Tibial artery (tissue), 4 donors: ENCODE data around the gene ZNF462.

Experiments
- DNase-seq, 2 donors: peaks; one replicate each; pipeline ENCODE4 v3.0.0-alpha.2; 2019
- H3K27ac ChIP-seq, 2 donors: fragments of 200-600 bp; sonication (generic) in 1 of 2; 1 replicate in 1 of 2; 2 replicates in 1 of 2; pipeline ENCODE4 v1.5.1; 2018 to 2019; ENCODE audit warnings: mild to moderate bottlenecking in 1 of 2
- H3K27me3 ChIP-seq, 2 donors: fragments of 200-600 bp; sonication (generic) in 1 of 2; one replicate each; pipeline versions ENCODE4 v1.5.1 to v1.6.0; 2016 to 2019
- H3K36me3 ChIP-seq, 3 donors: fragments of 200-600 bp; sonication (generic) in 2 of 3; one replicate each; pipeline ENCODE4 v1.5.1; 2016 to 2019; ENCODE audit warnings: mild to moderate bottlenecking in 2 of 3
- H3K4me1 ChIP-seq, 4 donors: fragments of 200-600 bp; sonication (generic) in 2 of 4; 1 replicate in 3 of 4; 2 replicates in 1 of 4; pipeline ENCODE4 v1.5.1; 2016 to 2019
- H3K4me3 ChIP-seq, 2 donors: fragments of 200-600 bp; sonication (generic) in 1 of 2; 1 replicate in 1 of 2; 2 replicates in 1 of 2; pipeline ENCODE4 v1.5.1; 2018 to 2019; ENCODE audit warnings: mild to moderate bottlenecking in 2 of 2
- H3K9me3 ChIP-seq, 3 donors: fragments of 200-600 bp; sonication (generic) in 1 of 3; one replicate each; pipeline ENCODE4 v1.5.1; 2016 to 2019
- intact Hi-C: fragments of 100-400 bp; cut with DNase I; formaldehyde crosslinking; loops from one replicate; pipeline ENCODE4 v1.15.0; 2023; ENCODE audit warnings: low total_unique reads
- TF ChIP-seq, protein P1 (sequence below), 2 experiments: fragments of 200-600 bp in 1 of 2; fragments of 450-650 bp in 1 of 2; IDR thresholded peaks; one replicate each; pipeline ENCODE4 v1.5.1; 2017 to 2019; ENCODE audit warnings: antibody characterized with exemption in 2 of 2, mild to moderate bottlenecking in 1 of 2, moderate library complexity in 1 of 2

Gene ZNF462

DNA sequence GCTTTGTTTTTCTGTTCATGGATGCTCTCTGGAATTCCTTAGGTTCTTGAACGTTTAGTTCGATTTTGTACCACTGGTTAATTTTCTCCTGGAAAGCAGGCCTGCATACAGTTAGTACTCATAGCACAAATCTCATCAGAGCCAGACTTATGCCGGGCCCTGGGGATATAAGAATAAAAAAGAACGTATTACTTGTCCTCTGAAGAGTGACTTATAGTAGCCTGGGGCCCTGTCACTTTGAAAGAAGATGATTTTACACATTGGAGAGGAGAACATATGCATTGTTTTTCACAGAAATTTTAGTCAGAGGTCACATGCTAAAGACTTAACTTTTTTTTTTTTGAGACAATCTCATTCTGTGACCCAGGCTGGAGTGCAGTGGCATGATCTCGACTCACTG is 50.3 kb downstream of the ZNF462 start:
- TF ChIP-seq, protein P1, sequence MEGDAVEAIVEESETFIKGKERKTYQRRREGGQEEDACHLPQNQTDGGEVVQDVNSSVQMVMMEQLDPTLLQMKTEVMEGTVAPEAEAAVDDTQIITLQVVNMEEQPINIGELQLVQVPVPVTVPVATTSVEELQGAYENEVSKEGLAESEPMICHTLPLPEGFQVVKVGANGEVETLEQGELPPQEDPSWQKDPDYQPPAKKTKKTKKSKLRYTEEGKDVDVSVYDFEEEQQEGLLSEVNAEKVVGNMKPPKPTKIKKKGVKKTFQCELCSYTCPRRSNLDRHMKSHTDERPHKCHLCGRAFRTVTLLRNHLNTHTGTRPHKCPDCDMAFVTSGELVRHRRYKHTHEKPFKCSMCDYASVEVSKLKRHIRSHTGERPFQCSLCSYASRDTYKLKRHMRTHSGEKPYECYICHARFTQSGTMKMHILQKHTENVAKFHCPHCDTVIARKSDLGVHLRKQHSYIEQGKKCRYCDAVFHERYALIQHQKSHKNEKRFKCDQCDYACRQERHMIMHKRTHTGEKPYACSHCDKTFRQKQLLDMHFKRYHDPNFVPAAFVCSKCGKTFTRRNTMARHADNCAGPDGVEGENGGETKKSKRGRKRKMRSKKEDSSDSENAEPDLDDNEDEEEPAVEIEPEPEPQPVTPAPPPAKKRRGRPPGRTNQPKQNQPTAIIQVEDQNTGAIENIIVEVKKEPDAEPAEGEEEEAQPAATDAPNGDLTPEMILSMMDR (IDR thresholded peaks at IDR 0.05): no peak
- no peak for DNase-seq

GRCh38 chr9:106915851-106916250 is 52.9 kb downstream of the ZNF462 start:
- H3K9me3 ChIP-seq: no peaks in the 10 kb centered on the region
- no peaks in the 10 kb centered on the region for H3K27me3 ChIP-seq
- no peak overlapping the region for H3K4me3 ChIP-seq
- intact Hi-C loops: no loop called here
- peaks cover 0 to 18% (median 5%) of the 10 kb centered on the region in 4 donors for H3K4me1 ChIP-seq
- no peak for DNase-seq
- TF ChIP-seq, protein P1 (IDR thresholded peaks at IDR 0.05): no peak
- H3K36me3 ChIP-seq: no peaks in the 10 kb centered on the region
- no peak overlapping the region for H3K27ac ChIP-seq

More for the DNA sequence above, 50.3 kb downstream of the ZNF462 start:
- Histone ChIP-seq H3K9me3 (no peaks in the 10 kb centered on the region), H3K36me3 (no peaks in the 10 kb centered on the region), H3K27me3 (no peaks in the 10 kb centered on the region), H3K4me1 (peaks cover 0 to 11% (median 3%) of the 10 kb centered on the region in 4 donors), H3K4me3 (no peak overlapping the region), H3K27ac (no peak overlapping the region)
- intact Hi-C loops: no loop called here

- H3K27ac ChIP-seq: no peak overlapping the region
- intact Hi-C loops: no loop called here
- no peaks in the 10 kb centered on the region for H3K27me3 ChIP-seq
- H3K36me3 ChIP-seq: no peaks in the 10 kb centered on the region
- TF ChIP-seq, protein P1 (IDR thresholded peaks at IDR 0.05): no peak
- peaks cover 0 to 24% (median 7%) of the 10 kb centered on the region in 4 donors for H3K4me1 ChIP-seq
- H3K4me3 ChIP-seq: no peak overlapping the region
- no peaks in the 10 kb centered on the region for H3K9me3 ChIP-seq
- DNase-seq: no peak
Measured at GRCh38 chr9:106916466-106917235, 53.7 kb downstream of the ZNF462 start.

DNA sequence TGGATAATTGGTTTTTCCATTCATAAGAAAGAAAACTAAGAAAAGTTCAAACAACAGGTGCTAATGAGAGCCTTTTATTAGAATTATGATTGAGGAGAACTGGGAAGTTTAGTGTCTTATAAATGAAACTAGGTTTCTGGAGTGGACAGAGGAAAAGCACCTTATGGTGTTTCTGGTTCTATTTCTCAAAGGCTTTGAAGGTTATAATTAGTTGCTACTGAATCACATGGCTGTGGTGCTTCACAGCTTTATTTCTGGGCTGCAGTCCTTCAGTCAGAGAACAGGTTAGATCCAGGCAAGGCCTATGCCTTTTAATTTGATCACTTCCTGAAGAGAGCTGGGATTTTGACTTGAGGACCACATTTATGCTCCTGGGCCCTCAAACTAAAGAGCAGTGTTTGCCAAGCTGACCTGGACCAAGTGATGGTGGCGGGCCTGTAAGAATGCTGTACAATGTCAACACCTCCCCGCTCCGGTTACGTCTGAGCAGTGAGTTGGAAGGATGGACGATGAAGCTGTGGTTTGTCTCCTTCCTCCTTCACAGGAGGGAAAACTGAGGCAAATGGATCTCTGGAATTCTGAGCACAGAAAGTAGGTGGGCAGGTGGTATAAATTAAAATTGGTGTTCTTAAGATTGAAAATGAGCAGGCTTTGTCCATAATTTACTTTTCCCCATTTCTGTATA is 56.0 kb downstream of the ZNF462 start:
- H3K27me3 ChIP-seq: no peaks in the 10 kb centered on the region
- H3K4me1 ChIP-seq: peaks cover 0 to 24% (median 7%) of the 10 kb centered on the region in 4 donors
- TF ChIP-seq, protein P1 (IDR thresholded peaks at IDR 0.05): no peak
- intact Hi-C loops: no loop called here
- DNase-seq: no peak
- H3K27ac ChIP-seq: no peak overlapping the region
- H3K4me3 ChIP-seq: no peak overlapping the region
- no peaks in the 10 kb centered on the region for H3K9me3 ChIP-seq
- peaks cover 0 to 5% (median under 1%) of the 10 kb centered on the region in 3 donors for H3K36me3 ChIP-seq

GRCh38 chr9:106920091-106920490 is 57.1 kb downstream of the ZNF462 start:
- Histone ChIP-seq H3K4me3 (no peak overlapping the region), H3K4me1 (peaks cover 0 to 24% (median 7%) of the 10 kb centered on the region in 4 donors), H3K36me3 (peaks cover 10 to 16% (median 11%) of the 10 kb centered on the region in 3 donors), H3K27me3 (no peaks in the 10 kb centered on the region), H3K27ac (no peak overlapping the region), H3K9me3 (no peaks in the 10 kb centered on the region)
- TF ChIP-seq, protein P1 (IDR thresholded peaks at IDR 0.05): no peak
- intact Hi-C loops: no loop called here
- no peak for DNase-seq
